NCI-H82 treated with DMSO at 0.1 percent for 48 hours (cell line): Measurements from ENCODE around the gene VSTM2B.

Experiments used
- DNase-seq: peaks from one replicate; lab custom pipeline; 2025; ENCODE audit not compliant: unreplicated experiment; lab: John Stamatoyannopoulos, UW

Gene VSTM2B

GRCh38 chr19:29563486-29564101 is 37.8 kb downstream of the VSTM2B start:
- DNase-seq = no peak

- no peak for DNase-seq
Measured at GRCh38 chr19:29564574-29565005, 38.8 kb downstream of the VSTM2B start.

- DNase-seq = no peak
Measured at GRCh38 chr19:29565171-29565570, 39.4 kb downstream of the VSTM2B start.

- no peak for DNase-seq
Measured at GRCh38 chr19:29566496-29567054, 40.8 kb downstream of the VSTM2B start.

- no peak for DNase-seq
Measured at GRCh38 chr19:29567366-29567915, 41.6 kb downstream of the VSTM2B start.

GRCh38 chr19:29568036-29569025 is 42.5 kb downstream of the VSTM2B start:
- no peak for DNase-seq

GRCh38 chr19:29569038-29569911 is 43.5 kb downstream of the VSTM2B start:
- DNase-seq = no peak

- no peak for DNase-seq
Measured at GRCh38 chr19:29571181-29571580, 45.4 kb downstream of the VSTM2B start.

- DNase-seq = no peak
Measured at GRCh38 chr19:29573486-29573885, 47.7 kb downstream of the VSTM2B start.

GRCh38 chr19:29574510-29574909 is 48.7 kb downstream of the VSTM2B start:
- DNase-seq = no peak

GRCh38 chr19:29576046-29576606 is 50.3 kb downstream of the VSTM2B start:
- DNase-seq = no peak

GRCh38 chr19:29576761-29577648 is 51.2 kb downstream of the VSTM2B start:
- no peak for DNase-seq

- DNase-seq = no peak
Measured at GRCh38 chr19:29577649-29577963, 51.8 kb downstream of the VSTM2B start.

GRCh38 chr19:29578349-29578748 is 52.6 kb downstream of the VSTM2B start:
- no peak for DNase-seq

GRCh38 chr19:29579308-29579910 is 53.6 kb downstream of the VSTM2B start:
- no peak for DNase-seq

- DNase-seq = no peak
Measured at GRCh38 chr19:29581398-29581797, 55.6 kb downstream of the VSTM2B start.

GRCh38 chr19:29583196-29583999 is 57.6 kb downstream of the VSTM2B start:
- no peak for DNase-seq

- no peak for DNase-seq
Measured at GRCh38 chr19:29586401-29586800, 60.6 kb downstream of the VSTM2B start.
